Muscle of back (tissue), 13 donors: ENCODE results near the gene TRAF3IP3. TPM values are rescaled to one million over a fixed set of nuclear protein-coding genes. Genes with fewer than 3 reads are reported as not detected.

ENCODE experiments used
- DNase-seq, 3 donors: peaks; one replicate each; pipeline versions ENCODE4 v3.0.0 to v3.0.0-alpha.2; 2013
- long read RNA-seq, 9 donors: transcript quantifications; one replicate each; lab custom pipeline, GENCODE V29; 2026
- polyA plus RNA-seq, 10 donors: library from polyadenylated mRNA; unstranded; fragments of 120-200 nt; gene quantifications; one replicate each; pipeline ENCODE4 v1.2.1, GENCODE V29; 2013; ENCODE audit not compliant: insufficient read length in 10 of 10

The TRAF3IP3 gene
- polyA plus RNA-seq = 10 to 100 TPM in 1 of 10 donors, 1 to 10 TPM in 9; 1.3 to 17.7 (median 2.9) TPM
- long read RNA-seq, donor 1 = 0 reads
- long read RNA-seq, donor 2 = 0 reads
- long read RNA-seq, donor 3 = 0 reads
- long read RNA-seq, donor 4 = 0 reads
- long read RNA-seq, donor 5 = 0 reads
- long read RNA-seq, donor 6, partial matches to known transcripts = 0 of 1 reads
- long read RNA-seq, donor 6, other reads (novel, unspliced or antisense) = 0 of 1 reads
- long read RNA-seq, donor 7, partial matches to known transcripts = 5 of 5 reads
- long read RNA-seq, donor 7, other reads (novel, unspliced or antisense) = 0 of 5 reads
- long read RNA-seq, donor 8 = 0 reads
- long read RNA-seq, donor 9, partial matches to known transcripts = 0 of 1 reads
- long read RNA-seq, donor 9, other reads (novel, unspliced or antisense) = 0 of 1 reads

GRCh38 chr1:209755926-209756614, at the start of gene TRAF3IP3:
Gene TRAF3IP3, plus strand, starts transcription at chr1:209756053. Its CDS starts 3,987 bp downstream, at chr1:209760040.
- peak in 1 of 3 donors; percentile 32 for DNase-seq

GRCh38 chr1:209706622-209707021, 49.2 kb upstream of the TRAF3IP3 start:
- DNase-seq = no peak

- DNase-seq = no peak
Observed at GRCh38 chr1:209707308-209707707, 48.5 kb upstream of the TRAF3IP3 start.

GRCh38 chr1:209708297-209708696, 47.6 kb upstream of the TRAF3IP3 start:
- DNase-seq = no peak

- no peak for DNase-seq
Observed at GRCh38 chr1:209710093-209710492, 45.8 kb upstream of the TRAF3IP3 start.

GRCh38 chr1:209710847-209711246, 45.0 kb upstream of the TRAF3IP3 start:
- DNase-seq = no peak

GRCh38 chr1:209714338-209714737, 41.5 kb upstream of the TRAF3IP3 start:
- DNase-seq = no peak

GRCh38 chr1:209715314-209715713, 40.5 kb upstream of the TRAF3IP3 start:
- DNase-seq = no peak

- DNase-seq = no peak
Observed at GRCh38 chr1:209717818-209718217, 38.0 kb upstream of the TRAF3IP3 start.

- no peak for DNase-seq
Observed at GRCh38 chr1:209720326-209720725, 35.5 kb upstream of the TRAF3IP3 start.

- DNase-seq = no peak
Observed at GRCh38 chr1:209720826-209721225, 35.0 kb upstream of the TRAF3IP3 start.

- DNase-seq = no peak
Observed at GRCh38 chr1:209721323-209721722, 34.5 kb upstream of the TRAF3IP3 start.

- no peak for DNase-seq
Observed at GRCh38 chr1:209723265-209723664, 32.6 kb upstream of the TRAF3IP3 start.

GRCh38 chr1:209723756-209724693, 31.8 kb upstream of the TRAF3IP3 start:
- DNase-seq = no peak

- DNase-seq = no peak
Observed at GRCh38 chr1:209727286-209727685, 28.6 kb upstream of the TRAF3IP3 start.

GRCh38 chr1:209727785-209728184, 28.1 kb upstream of the TRAF3IP3 start:
- no peak for DNase-seq

- peak; percentile 30 to 47 (median 38) for DNase-seq
Observed at GRCh38 chr1:209728466-209728865, 27.4 kb upstream of the TRAF3IP3 start.

- no peak for DNase-seq
Observed at GRCh38 chr1:209729436-209729835, 26.4 kb upstream of the TRAF3IP3 start.

GRCh38 chr1:209732725-209733124, 23.1 kb upstream of the TRAF3IP3 start:
- DNase-seq = no peak

- no peak for DNase-seq
Observed at GRCh38 chr1:209733409-209734192, 22.3 kb upstream of the TRAF3IP3 start.

- no peak for DNase-seq
Observed at GRCh38 chr1:209736490-209737117, 19.2 kb upstream of the TRAF3IP3 start.
